CD4-positive, alpha-beta T cell treated with Interleukin-12 subunit alpha and Interleukin-12 subunit beta, for 1 hour (primary cell): Measurements from ENCODE around the gene AGMO.
"Not testable (repeated sequence)": the region's sequence is repeated elsewhere in the genome, so short reads cannot be mapped to it uniquely, and the experiment has no call there.

ENCODE experiments used
- DNase-seq: peaks from one replicate; pipeline ENCODE4 v3.0.0-alpha.2; 2020

AGMO gene

DNA sequence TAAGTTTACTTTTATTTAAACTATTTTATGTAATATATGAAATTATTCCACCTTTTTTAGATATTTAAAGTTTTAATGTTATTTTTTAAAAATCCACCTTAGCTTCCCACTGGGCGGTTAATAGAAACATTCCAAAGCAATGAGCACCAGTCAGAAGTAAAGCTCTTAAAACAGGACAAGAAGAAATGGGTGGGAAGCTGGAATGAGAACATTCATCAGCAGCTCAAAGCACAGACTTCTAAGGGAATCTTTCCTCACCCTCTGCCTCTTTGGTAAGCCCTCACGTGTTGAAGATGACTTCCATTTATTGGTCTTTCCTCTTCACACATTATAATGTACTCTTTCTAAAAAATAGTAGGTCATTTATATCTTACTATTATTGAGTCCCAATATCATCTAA is 3.1 kb downstream of the AGMO start:
- no peak for DNase-seq

DNA sequence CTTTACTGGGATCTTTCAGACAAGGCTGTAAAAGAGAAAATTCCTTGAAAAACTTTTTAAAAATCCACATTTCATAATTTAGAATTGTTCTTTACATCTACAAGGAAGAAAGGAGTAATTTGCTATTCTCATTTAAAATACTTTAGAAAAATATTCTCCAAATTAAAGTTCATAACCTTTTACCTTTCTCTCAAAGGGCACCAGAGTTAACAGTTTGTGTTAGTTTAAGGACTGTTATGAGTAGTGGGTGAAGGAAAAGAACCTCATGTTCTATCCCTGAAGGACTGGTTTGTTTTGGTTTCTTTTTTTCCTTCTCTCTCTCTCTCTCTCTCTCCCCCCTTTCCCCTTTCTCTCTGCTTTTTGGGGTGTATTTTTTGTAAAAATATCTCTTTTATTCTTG is 4.1 kb downstream of the AGMO start:
- DNase-seq = no peak

DNA sequence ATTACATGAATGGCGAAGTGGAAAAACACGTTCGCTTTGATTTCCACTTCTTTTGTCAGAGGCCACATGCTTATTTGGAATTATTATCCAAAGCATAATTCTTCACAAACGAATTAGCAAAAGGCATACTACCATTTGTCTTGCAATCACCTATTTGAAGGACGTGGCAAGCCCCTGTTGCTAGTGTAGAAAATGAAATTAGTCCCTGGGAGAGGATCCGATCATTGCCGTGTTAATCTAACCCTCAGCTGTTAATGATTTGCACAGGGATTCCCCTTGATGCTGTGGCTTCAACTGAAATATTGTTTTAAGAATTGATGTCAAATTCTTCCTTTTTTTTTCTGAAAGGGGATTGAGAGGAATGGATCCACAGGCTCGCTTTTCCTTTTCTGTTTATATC is 4.6 kb downstream of the AGMO start:
- DNase-seq = no peak

DNA sequence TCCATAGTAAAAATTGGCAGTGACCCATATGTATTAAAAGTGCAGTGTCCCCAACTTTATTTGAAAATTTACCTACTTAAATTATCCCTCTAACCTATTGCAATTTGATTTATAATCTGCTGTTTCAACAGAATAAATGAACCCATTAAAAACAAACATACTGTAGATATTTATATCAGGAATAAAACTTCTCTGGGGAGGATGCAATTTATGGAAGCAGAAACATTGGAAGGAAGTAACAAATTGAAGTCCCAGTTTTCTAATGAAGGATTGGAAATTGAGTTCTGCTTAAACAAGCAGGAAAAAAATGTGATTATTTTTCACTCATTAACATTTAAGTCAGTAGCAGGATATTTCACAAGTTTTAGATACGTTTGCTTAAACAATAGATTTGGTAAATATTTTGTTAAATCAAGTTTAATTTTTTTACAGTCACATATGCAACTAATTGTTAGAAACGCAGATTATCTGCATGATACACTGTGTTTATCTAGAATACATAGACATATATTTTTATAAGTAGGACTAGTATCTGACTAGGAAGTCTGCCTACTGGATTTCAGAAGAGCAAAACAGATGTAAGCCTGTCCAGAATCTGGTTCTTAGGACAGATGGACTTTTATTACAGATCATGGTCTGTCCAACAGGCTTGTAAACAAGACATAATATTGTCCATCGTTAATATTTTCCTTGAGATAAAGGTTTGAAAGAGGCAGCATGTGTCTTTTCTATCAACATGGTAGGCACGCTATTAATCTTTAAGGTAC is 5.3 kb downstream of the AGMO start:
- no peak for DNase-seq

DNA sequence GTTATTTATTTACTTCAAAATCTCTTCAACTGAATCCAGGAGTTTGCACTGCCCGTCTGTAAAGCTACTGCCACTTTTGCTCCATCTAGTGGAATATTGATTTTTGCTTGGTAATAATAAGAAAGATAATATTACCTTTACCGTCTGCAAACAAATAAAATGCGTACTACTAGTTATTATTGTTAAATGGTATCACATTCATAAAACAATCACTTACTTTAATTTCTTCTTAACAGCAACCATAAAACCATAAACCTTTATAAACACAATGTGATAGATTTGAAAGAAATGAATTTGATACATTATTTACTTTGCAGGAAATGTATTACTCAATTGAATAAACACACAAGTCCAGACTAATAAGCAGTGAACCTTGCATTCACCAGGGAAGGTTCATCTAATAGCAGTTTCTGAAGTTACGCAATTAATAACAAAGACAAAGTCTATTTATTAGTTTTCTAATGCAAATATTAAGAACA is 6.4 kb downstream of the AGMO start:
- no peak for DNase-seq

DNA sequence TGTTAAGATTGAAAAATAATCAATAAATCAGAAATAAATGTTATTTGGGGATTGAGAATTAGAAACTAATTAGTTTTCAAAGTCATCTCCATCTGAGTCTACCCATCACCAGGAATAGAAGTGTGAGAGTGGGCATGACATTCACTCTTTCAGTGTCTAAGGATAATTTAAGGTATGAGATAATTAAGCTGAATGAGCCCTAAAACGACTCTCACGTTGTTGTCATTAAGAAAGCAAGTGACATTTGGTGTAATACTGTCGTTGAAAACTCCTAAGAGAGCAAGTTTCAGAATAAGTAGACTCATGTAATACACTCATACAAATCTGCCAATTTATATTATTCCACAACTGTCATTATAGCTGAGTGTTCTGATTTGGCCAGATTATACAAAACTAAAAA is 7.1 kb downstream of the AGMO start:
- no peak for DNase-seq

DNA sequence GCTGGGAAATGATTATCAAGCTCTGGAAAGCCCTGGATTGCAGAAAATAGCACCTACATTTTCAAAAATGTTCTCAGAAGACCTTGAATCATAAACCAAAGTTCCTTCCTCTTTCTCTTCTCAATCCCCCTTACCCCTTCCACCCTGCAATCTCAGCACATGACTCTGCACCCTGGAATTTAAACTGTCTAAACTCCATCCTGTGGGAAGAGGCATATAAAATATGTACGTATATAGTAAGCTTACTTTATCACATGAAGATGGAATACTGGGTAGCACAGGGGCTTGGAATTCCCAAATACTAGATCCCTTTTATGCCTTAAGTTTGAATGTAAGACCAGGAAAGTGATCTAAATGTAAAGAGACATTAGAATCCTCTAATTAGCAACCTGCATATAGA is 7.7 kb downstream of the AGMO start:
- DNase-seq = no peak

DNA sequence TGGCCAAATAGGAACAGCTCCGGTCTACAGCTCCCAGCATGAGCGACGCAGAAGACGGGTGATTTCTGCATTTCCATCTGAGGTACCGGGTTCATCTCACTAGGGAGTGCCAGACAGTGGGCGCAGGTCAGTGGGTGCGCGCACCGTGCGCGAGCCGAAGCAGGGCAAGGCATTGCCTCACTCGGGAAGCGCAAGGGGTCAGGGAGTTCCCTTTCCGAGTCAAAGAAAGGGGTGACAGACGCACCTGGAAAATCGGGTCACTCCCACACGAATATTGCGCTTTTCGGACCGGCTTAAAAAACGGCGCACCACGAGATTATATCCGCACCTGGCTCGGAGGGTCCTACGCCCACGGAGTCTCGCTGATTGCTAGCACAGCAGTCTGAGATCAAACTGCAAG is 14.5 kb downstream of the AGMO start:
- not testable (repeated sequence) for DNase-seq

DNA sequence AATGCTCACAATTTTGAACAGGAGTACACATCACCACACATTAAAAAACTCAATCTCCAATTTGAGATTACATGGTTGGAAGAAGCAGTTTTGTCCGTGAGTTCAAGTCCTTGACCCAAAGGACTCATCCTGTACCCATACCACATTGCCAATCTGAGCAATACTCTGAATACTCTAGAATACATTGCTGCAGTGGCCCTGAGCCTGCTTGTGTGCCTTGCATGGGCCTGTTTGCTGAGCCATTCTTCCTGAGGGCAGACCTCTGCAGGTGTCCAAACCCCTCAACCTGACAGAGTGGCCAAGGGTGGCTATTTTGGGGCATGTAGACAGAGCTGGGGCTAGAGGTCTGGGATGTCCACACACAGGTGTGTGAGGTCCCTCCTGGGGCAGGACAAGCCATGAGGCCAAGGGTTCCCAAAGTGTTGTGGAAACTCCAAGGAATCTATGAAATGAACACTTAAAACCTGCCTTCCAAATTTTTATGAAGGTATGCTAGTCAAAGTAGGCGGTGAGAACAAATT is 15.5 kb downstream of the AGMO start:
- DNase-seq = no peak

DNA sequence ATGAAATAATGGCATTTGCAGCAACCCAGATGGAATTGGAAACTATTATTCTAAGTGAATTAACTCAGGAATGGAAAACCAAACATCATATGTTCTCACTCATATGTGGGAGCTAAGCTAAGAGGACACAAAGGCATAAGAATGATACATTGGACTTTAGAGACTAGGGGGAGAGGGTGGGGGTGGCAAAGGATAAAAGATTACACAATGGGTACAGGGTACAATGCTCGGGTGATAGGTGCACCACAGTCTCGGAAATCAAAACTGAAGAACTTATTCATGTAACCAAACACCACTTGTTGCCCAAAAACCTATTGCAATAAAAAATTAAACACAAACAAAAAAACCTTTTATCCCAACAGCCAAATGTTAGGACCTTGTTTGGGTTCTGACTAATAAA is 17.8 kb downstream of the AGMO start:
- no peak for DNase-seq

DNA sequence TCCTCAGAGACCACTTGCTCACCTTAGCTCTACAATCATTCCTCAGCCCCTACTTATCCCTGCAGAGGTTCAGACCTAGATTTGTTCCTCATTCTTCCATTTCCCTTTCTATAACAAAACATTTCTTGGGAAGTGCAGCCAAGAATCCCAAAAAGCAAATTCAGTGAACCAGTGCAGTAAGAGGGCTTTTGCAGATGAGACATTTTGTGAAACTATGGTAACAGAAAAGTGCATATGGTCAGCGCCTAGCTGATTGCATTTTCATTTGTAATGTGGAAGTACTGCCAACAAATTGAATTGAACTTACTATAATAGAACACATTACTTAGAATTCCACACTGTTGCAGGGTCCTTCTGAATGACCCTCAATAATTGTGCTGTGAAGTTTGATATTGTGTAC is 18.6 kb downstream of the AGMO start:
- DNase-seq = no peak

DNA sequence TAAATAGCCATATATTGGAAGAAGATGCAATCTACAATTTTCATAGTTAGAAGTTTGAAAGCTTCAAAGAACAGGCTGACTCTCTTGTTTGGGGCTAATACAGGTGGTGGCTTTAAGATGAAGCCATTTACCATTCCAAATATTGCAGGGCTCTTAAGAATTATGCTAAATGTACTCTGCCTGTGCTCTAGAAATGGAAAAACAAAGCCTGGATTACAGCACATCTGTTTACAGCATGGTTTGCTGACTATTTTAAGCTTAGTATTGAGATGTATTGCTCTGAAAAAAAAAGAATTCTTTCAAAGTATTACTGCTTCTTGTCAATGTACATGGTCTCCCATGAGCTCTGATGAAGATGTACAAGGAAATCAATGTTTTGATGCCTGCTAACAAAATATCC is 34.2 kb downstream of the AGMO start:
- no peak for DNase-seq

DNA sequence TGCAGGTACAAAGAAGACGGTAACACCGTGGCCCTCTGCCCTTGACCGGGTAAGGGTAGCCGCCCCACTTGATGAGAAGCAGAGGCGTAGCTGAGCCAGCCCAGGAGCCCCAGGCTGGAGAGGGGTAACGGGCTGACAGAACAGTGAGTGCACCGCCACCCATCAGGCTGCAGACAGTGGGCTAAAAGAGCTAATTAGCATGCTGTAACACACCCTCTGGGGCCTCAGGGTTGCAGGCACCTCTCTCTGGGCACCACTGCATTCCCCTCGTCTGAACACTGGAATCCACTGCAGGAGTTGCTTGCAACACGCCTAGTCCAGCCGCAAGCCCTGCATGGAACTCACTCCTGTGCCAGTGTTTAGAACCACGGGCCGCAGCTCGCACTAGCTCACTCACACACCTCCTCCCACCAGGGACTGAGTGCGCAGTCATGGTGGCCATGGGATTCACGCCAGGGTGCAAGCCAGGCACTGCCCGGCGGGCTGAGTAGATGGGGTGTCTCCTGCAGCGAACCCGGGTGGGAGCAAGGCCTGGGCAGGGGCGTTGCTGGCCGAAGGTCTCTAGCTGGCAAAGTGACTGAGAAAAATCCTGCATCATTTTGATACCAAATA is 36.1 kb downstream of the AGMO start:
- no peak for DNase-seq

DNA sequence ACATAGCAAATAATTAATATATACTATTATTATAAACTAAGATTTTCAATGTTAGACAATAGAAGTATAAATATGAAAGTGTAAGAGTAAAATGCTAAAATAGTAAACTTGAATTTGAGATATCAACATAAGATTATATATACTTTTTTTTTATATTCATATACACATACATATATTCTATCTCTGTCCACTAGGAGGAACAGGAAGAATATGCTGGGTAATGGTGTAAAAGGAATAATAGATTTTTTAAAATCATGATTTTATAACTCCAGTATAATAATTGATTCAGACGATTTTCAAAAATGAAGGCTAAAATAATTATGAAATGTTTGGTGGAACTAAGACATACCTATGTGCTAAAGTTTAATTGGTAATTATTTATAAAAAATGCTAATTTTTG is 37.7 kb downstream of the AGMO start:
- DNase-seq = no peak

DNA sequence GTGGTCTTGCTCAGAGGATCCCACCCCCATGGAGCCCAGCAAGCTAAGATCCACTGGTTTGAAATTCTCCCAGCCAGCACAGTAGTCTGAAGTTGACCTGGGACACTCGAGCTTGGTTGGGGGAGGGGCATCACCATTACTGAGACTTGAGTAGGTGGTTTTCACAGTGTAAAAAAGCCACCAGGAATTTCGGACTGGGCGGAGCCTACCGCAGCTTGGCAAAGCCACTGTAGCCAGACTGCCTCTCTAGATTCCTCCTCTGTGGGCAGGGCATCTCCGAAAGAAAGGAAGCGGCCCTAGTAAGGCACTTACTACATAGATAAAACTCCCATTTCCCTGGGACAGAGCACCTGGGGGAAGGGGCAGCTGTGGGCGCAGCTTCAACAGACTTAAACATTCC is 44.0 kb downstream of the AGMO start:
- DNase-seq = not testable (repeated sequence)

DNA sequence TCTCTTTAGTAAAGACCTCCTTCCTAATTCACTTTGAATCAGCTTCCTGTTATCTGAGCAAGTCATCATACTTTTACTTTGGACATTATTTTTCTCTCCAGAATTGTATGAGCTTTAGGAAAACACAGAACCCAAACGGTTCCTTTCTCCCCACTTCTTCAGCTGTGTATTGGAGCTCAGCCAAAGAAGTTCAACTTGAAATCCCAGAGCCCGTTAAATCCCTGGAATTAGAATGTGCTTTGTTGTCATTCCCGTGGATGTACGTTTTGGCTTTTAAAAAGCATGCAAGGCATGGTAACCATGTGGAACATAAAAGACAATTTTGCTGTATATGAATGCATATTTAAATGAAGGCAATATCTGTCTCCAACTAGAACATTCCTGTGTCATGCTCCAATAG is 46.6 kb downstream of the AGMO start:
- DNase-seq = no peak

DNA sequence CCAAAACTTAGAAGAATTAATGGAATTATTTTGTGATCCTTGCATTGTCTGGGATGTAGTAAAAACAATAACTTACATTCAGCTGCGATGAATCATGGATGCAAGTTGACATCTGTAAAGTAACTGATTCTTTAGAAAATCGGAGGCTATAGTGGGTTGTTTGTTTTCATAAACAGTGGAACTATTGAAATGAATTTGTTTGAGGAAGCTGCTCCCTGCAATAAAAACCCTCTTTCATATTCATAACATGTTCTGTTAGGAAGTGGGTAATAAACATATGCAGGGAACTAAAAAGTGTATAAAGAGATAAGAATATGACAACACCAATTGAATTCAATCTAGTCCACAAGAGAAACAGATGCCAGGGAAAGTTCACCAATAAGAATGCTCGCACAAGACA is 53.6 kb downstream of the AGMO start:
- DNase-seq = no peak

DNA sequence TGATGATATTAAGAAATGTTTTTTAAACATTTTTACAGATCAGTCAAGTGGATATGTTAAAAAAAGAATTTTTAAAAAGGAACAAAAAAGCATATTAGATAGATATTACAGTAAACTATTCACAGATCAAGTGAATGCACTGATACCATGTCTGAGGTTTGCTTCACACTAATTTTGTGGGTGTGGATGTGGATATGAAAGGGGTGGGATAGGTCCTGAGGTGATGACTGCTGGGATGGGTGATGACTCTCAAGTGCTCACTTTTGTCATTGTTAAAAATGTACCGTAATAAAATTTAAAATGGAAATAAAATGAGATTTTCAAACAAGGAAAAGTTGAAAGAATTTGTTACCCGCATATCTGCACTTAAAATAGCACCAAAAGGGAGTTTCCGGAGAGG is 54.1 kb downstream of the AGMO start:
- DNase-seq = no peak

DNA sequence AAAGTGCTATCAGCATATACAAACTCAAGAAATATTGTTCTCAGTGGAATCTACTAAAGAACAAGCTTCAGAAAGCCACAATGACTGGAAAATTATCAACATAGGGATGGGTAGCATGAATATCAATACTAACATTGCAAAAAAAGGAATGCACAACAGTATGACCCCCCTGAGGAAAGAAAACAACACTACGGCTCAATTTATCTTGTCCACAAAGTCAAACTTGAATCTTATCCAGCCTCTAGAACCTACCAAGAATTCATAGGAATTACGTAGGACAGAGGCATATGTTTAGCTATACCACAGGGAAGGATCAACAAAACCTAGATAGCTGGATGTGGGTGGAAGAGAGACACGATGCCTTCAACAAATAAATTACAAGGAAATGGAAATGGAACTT is 54.6 kb downstream of the AGMO start:
- no peak for DNase-seq

DNA sequence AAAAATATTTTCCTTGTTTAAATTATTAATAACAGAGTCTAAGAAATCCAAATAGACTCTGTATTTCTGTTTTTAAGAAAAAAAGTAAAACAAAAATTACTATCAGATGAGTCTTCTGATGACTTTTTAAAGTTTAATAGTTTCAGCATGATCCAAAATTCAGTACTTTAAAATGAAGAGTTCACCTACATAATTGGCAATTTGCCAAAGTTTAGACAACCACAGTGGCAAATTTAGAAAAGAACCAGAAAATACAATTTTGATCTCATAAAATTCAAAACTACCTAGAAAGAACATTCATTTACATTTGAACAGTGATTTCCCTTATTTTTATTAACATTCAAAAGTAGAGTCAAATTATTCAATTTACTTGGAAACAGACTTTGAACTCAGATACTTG is 56.1 kb downstream of the AGMO start:
- DNase-seq = no peak

DNA sequence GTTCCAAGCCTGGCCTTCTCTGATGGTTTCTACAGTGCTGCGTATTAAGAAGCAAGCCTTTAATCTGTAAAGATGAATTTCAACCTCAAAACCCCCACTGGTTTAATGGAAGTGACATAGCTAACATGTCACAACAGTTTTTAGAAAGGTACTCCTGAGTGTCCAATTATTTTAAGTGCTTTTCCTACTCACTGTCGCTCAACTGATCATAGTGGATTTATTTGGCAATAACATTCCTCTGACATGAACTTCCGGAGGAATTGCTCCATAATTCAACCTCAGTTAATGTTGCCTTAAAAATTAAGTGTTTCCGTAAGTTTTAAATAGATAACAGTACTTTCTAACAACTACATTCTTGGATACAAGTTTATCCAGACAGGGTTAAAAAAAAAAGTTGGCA is 57.5 kb downstream of the AGMO start:
- DNase-seq = no peak

DNA sequence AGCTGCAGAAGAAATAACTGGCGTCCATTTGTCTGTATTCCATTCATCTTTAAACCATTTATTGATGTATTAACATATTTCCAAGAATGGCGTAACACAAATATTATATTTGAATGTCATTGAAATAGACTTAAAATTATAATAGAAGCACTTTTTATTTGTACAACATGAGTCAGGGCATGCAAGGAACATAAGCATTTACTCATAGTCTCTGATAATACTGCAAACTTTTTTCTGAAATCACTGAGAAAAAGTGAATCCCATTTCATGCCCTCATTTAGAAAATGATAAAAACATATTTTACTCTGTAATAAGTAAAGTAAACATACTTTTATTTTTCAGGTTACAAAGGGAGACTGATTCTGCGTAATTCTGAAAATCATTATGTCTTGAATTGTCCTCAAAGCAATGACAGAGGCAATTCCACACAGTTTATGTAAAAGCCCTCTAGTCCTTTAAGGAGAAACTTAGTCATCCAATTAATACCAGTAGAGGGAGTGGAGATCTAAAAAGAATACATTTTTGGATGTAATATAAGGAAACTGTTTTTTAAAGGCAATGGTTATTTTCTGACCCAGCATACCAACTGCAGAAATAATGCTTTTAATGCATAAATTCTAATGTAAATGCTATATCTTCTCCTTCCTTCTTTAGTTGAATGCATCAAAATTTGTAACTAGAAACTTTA is 58.1 kb downstream of the AGMO start:
- no peak for DNase-seq

DNA sequence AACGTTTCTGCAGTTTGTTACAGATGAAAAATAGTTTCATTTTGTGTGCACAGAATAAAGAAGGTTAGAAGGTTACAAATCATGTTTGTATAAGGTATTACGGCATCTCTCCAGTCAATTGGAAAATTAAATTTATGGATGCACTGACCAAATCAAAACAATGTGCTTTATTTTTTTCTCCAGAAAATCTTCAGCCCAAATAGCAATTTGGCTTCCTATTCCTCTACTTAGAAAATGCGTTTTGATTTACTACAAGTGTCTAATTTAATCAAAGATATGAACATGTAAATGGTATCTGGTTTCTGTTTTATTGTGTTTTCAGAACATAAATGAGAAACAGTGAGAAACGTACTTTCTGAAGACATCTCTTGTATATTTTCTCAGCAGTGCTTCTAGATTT is 63.4 kb downstream of the AGMO start:
- DNase-seq = no peak

DNA sequence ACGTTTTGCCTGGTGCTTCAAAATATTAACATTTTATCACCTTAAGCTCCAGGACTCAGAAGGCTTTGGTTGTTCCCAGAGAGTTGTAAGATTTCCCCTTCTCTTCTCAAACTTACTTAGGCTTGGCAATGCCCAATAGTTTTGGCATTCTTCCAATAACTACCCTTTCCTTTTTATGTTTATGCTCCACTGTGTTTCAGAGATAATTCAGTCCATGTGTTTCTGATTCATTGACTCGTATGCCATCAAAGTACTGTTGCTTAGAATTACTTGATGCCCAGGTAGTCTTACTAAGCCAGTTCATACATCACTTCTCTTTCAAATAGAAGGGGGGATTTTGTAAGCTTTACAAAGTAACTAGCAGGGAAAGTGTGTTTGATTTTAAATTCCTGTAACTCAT is 66.6 kb downstream of the AGMO start:
- no peak for DNase-seq
